Activated CD4-positive, alpha-beta memory T cell treated with anti-CD3 and anti-CD28 coated beads for 36 hours (primary cell): ENCODE results near the gene ZNF407. TPM values are rescaled to one million over a fixed set of nuclear protein-coding genes. Genes with fewer than 3 reads are reported as not detected.
"Not testable (repeated sequence)": the region's sequence is repeated elsewhere in the genome, so short reads cannot be mapped to it uniquely, and the experiment has no call there.

Experiments used
- CTCF ChIA-PET: fragments of 350-600 bp; sonication (Branson Sonifier 250); formaldehyde crosslinking; loops from one replicate; lab custom pipeline; 2021; ENCODE audit warnings: antibody characterized with exemption, inconsistent platforms; lab: Charles Lee
- POLR2A ChIA-PET: fragments of 350-600 bp; sonication (Branson Sonifier 250); formaldehyde crosslinking; loops from one replicate; lab custom pipeline; 2021; ENCODE audit warnings: antibody characterized with exemption; lab: Charles Lee
- DNase-seq: peaks from one replicate; pipeline ENCODE4 v3.0.0-alpha.2; 2020
- H3K27ac Mint-ChIP-seq: one replicate; pipeline ENCODE4 v1.8.0; 2021; ENCODE audit warnings: mixed read lengths
- H3K27me3 Mint-ChIP-seq: one replicate; pipeline ENCODE4 v1.8.0; 2021; ENCODE audit warnings: mixed read lengths
- H3K36me3 Mint-ChIP-seq: one replicate; pipeline ENCODE4 v1.8.0; 2021; ENCODE audit warnings: mixed read lengths
- H3K4me1 Mint-ChIP-seq: one replicate; pipeline ENCODE4 v1.8.0; 2021; ENCODE audit warnings: low read depth, mixed read lengths
- H3K4me3 Mint-ChIP-seq: one replicate; pipeline ENCODE4 v1.8.0; 2021; ENCODE audit warnings: mild to moderate bottlenecking, mixed read lengths
- H3K9me3 Mint-ChIP-seq: one replicate; pipeline ENCODE4 v1.8.0; 2021; ENCODE audit warnings: mixed read lengths
- intact Hi-C: fragments of 100-400 bp; cut with micrococcal nuclease; formaldehyde crosslinking; loops from one replicate; pipeline ENCODE4 v1.15.1; 2023
- total RNA-seq, 2 experiments: library from RNA; stranded (reverse); gene quantifications; one replicate each; pipeline ENCODE4 v1.2.3, GENCODE V29; 2021

ZNF407 gene
- total RNA-seq, 2 experiments from 2014 or later: 10.0 to 10.5 TPM

GRCh38 chr18:75088021-75088506 lies 490.4 kb downstream of the ZNF407 start:
- ChIA-PET CTCF (interaction anchor here (0.6 kb wide), 1 partner anchor 17 kb away, joined by 3 read pairs; no protein-coding TSS in a partner anchor), POLR2A (no interaction called here)
- no peaks in the 10 kb centered on the region for H3K27me3 Mint-ChIP-seq
- no peaks in the 10 kb centered on the region for H3K36me3 Mint-ChIP-seq
- no peak overlapping the region for H3K4me3 Mint-ChIP-seq
- intact Hi-C loops: no loop called here
- no peak overlapping the region for H3K27ac Mint-ChIP-seq
- H3K9me3 Mint-ChIP-seq: peaks cover 4% of the 10 kb centered on the region
- no peak for DNase-seq
- H3K4me1 Mint-ChIP-seq: no peaks in the 10 kb centered on the region

- H3K9me3 Mint-ChIP-seq: peaks cover 4% of the 10 kb centered on the region
- CTCF ChIA-PET: no interaction called here
Measured at GRCh38 chr18:75088622-75089211, 491.0 kb downstream of the ZNF407 start.

GRCh38 chr18:75089748-75090327 lies 492.2 kb downstream of the ZNF407 start:
- Mint-ChIP-seq H3K4me3 (no peak overlapping the region), H3K27me3 (no peaks in the 10 kb centered on the region), H3K36me3 (no peaks in the 10 kb centered on the region), H3K9me3 (peaks cover 4% of the 10 kb centered on the region), H3K27ac (no peak overlapping the region), H3K4me1 (no peaks in the 10 kb centered on the region)
- ChIA-PET CTCF (no interaction called here), POLR2A (no interaction called here)
- intact Hi-C loops: no loop called here
- DNase-seq: no peak

More at GRCh38 chr18:75088622-75089211, 491.0 kb downstream of the ZNF407 start:
- Mint-ChIP-seq H3K27me3 (no peaks in the 10 kb centered on the region), H3K4me1 (no peaks in the 10 kb centered on the region), H3K4me3 (no peak overlapping the region), H3K36me3 (no peaks in the 10 kb centered on the region), H3K27ac (no peak overlapping the region)
- POLR2A ChIA-PET: no interaction called here
- intact Hi-C loops: no loop called here
- no peak for DNase-seq

- no peak for DNase-seq
- intact Hi-C loops: no loop called here
- Mint-ChIP-seq H3K36me3 (no peaks in the 10 kb centered on the region), H3K27me3 (no peaks in the 10 kb centered on the region), H3K9me3 (peaks cover 6% of the 10 kb centered on the region), H3K4me3 (no peak overlapping the region), H3K4me1 (no peaks in the 10 kb centered on the region), H3K27ac (no peak overlapping the region)
- POLR2A ChIA-PET: no interaction called here
- CTCF ChIA-PET: no interaction called here
Measured at GRCh38 chr18:75090336-75090735, 492.7 kb downstream of the ZNF407 start.

GRCh38 chr18:75097491-75098225 lies 500.0 kb downstream of the ZNF407 start:
- Mint-ChIP-seq H3K27ac (no peak overlapping the region), H3K9me3 (peaks cover 16% of the 10 kb centered on the region), H3K4me3 (no peak overlapping the region), H3K27me3 (no peaks in the 10 kb centered on the region), H3K36me3 (peaks cover 2% of the 10 kb centered on the region), H3K4me1 (no peaks in the 10 kb centered on the region)
- intact Hi-C loops: no loop called here
- DNase-seq: no peak
- ChIA-PET POLR2A (no interaction called here), CTCF (no interaction called here)

- ChIA-PET CTCF (no interaction called here), POLR2A (no interaction called here)
- peaks cover 9% of the 10 kb centered on the region for H3K9me3 Mint-ChIP-seq
- no peaks in the 10 kb centered on the region for H3K27me3 Mint-ChIP-seq
- H3K27ac Mint-ChIP-seq: no peak overlapping the region
- intact Hi-C loops: no loop called here
- peaks cover 1% of the 10 kb centered on the region for H3K4me1 Mint-ChIP-seq
- H3K36me3 Mint-ChIP-seq: no peaks in the 10 kb centered on the region
- DNase-seq: no peak
- H3K4me3 Mint-ChIP-seq: no peak overlapping the region
Measured at GRCh38 chr18:75100832-75101630, 503.4 kb downstream of the ZNF407 start.

- CTCF ChIA-PET: no interaction called here
- no peaks in the 10 kb centered on the region for H3K27me3 Mint-ChIP-seq
Measured at GRCh38 chr18:75101916-75102315, 504.2 kb downstream of the ZNF407 start.

GRCh38 chr18:75104029-75104428 lies 506.4 kb downstream of the ZNF407 start:
- H3K4me3 Mint-ChIP-seq, H3K4me1 Mint-ChIP-seq, H3K9me3 Mint-ChIP-seq, H3K27me3 Mint-ChIP-seq, POLR2A ChIA-PET, intact Hi-C loops, DNase-seq, H3K36me3 Mint-ChIP-seq, H3K27ac Mint-ChIP-seq: not testable (repeated sequence)
- CTCF ChIA-PET: interaction anchor here (0.6 to 1.5 kb wide), 2 partner anchors 20 to 706 kb away, joined by 3 to 4 read pairs; no protein-coding TSS in a partner anchor

More at GRCh38 chr18:75101916-75102315, 504.2 kb downstream of the ZNF407 start:
- intact Hi-C loops: no loop called here
- no peak overlapping the region for H3K27ac Mint-ChIP-seq
- H3K4me1 Mint-ChIP-seq: peaks cover 1% of the 10 kb centered on the region
- no peak for DNase-seq
- no peaks in the 10 kb centered on the region for H3K36me3 Mint-ChIP-seq
- H3K4me3 Mint-ChIP-seq: no peak overlapping the region
- peaks cover 7% of the 10 kb centered on the region for H3K9me3 Mint-ChIP-seq
- POLR2A ChIA-PET: no interaction called here

GRCh38 chr18:75104483-75104882 lies 506.8 kb downstream of the ZNF407 start:
- CTCF ChIA-PET: interaction anchor here (0.7 to 1.5 kb wide), 2 partner anchors 16 to 21 kb away, joined by 3 read pairs; no protein-coding TSS in a partner anchor
- intact Hi-C loops: no loop called here
- POLR2A ChIA-PET: no interaction called here

GRCh38 chr18:75105551-75106254 lies 508.0 kb downstream of the ZNF407 start:
- ChIA-PET CTCF (no interaction called here), POLR2A (no interaction called here)
- peaks cover 7% of the 10 kb centered on the region for H3K9me3 Mint-ChIP-seq
- no peak overlapping the region for H3K4me3 Mint-ChIP-seq
- H3K27me3 Mint-ChIP-seq: no peaks in the 10 kb centered on the region
- H3K27ac Mint-ChIP-seq: no peak overlapping the region
- DNase-seq: no peak
- no peaks in the 10 kb centered on the region for H3K36me3 Mint-ChIP-seq
- intact Hi-C loops: no loop called here
- peaks cover 1% of the 10 kb centered on the region for H3K4me1 Mint-ChIP-seq

More at GRCh38 chr18:75104483-75104882, 506.8 kb downstream of the ZNF407 start:
- Mint-ChIP-seq H3K27me3 (no peaks in the 10 kb centered on the region), H3K27ac (no peak overlapping the region), H3K9me3 (peaks cover 7% of the 10 kb centered on the region), H3K4me1 (peaks cover 1% of the 10 kb centered on the region), H3K4me3 (no peak overlapping the region), H3K36me3 (no peaks in the 10 kb centered on the region)
- no peak for DNase-seq

GRCh38 chr18:75106746-75107145 lies 509.1 kb downstream of the ZNF407 start:
- DNase-seq: no peak
- no peaks in the 10 kb centered on the region for H3K27me3 Mint-ChIP-seq
- no peak overlapping the region for H3K27ac Mint-ChIP-seq
- ChIA-PET CTCF (no interaction called here), POLR2A (no interaction called here)
- H3K4me1 Mint-ChIP-seq: peaks cover 1% of the 10 kb centered on the region
- H3K9me3 Mint-ChIP-seq: peaks cover 4% of the 10 kb centered on the region
- no peaks in the 10 kb centered on the region for H3K36me3 Mint-ChIP-seq
- H3K4me3 Mint-ChIP-seq: no peak overlapping the region
- intact Hi-C loops: no loop called here
